Kidney epithelial cell (primary cell): Measurements from ENCODE around the gene GAB2. TPM values are rescaled to one million over a fixed set of nuclear protein-coding genes. Genes with fewer than 3 reads are reported as not detected.

Experiments
- DNase-seq: peaks from one replicate; pipeline ENCODE4 v3.0.0-alpha.2; 2010; ENCODE audit warnings: low read depth
- H3K27me3 ChIP-seq: 2 replicates; pipeline ENCODE4 v1.6.0; 2011; ENCODE audit warnings: low read length; ENCODE audit not compliant: control insufficient read depth, insufficient read depth
- H3K36me3 ChIP-seq: 2 replicates; pipeline ENCODE4 v1.5.1; 2011; ENCODE audit warnings: low read length; ENCODE audit not compliant: control insufficient read depth, insufficient read depth
- H3K4me3 ChIP-seq: 2 replicates; pipeline ENCODE4 v1.5.1; 2011; ENCODE audit warnings: low read depth, mild to moderate bottlenecking, control low read depth, low read length
- CTCF ChIP-seq: IDR thresholded peaks from 2 replicates; pipeline ENCODE4 v1.5.1; 2011; ENCODE audit warnings: mild to moderate bottlenecking, moderate library complexity, low read length, control low read depth, inconsistent platforms; ENCODE audit not compliant: insufficient read depth, poor library complexity, severe bottlenecking
- total RNA-seq: library from RNA; depleted of rRNA; stranded (reverse); fragments of >200 nt; gene quantifications from 2 replicates; pipeline ENCODE4 v1.2.3, GENCODE V29; 2015

Gene GAB2
- total RNA-seq, 1 donor from 2014 or later = 13.1 TPM

GRCh38 chr11:78166855-78167469 lies 250.7 kb downstream of the GAB2 start:
- DNase-seq = no peak
- TF ChIP-seq CTCF = no peak
- H3K4me3 ChIP-seq = no peak overlapping the region
- no peaks in the 10 kb centered on the region for H3K27me3 ChIP-seq
- H3K36me3 ChIP-seq = no peaks in the 10 kb centered on the region

Other genes starting within 250 kb of the GAB2 start
- gene KCTD21, start 229.2 kb downstream of the GAB2 start, total RNA-seq = 9.7 and 17.6 TPM in 2 replicates
- 6.6 and 8.4 TPM in 2 replicates for gene USP35, start 228.9 kb downstream of the GAB2 start, total RNA-seq
- 16.7 and 25.5 TPM in 2 replicates for gene NARS2, start 157.0 kb upstream of the GAB2 start, total RNA-seq